ENCODE measurements around the gene TRPV3.

TRPV3 gene

GRCh38 chr17:3557768-3558583 lies at the start of gene TRPV3:
Gene TRPV3, minus strand, starts transcription at chr17:3557812. Its CDS starts 2,962 bp downstream, at chr17:3554850.
- peaks cover 9% of the 10 kb centered on the region for H3K27me3 Mint-ChIP-seq
- peak; percentile 79 for DNase-seq
- no peaks in the 10 kb centered on the region for H3K36me3 Mint-ChIP-seq (ENCODE audit: low read depth)
- peak within 1 kb of the TSS; percentile 2 for H3K27ac Mint-ChIP-seq
- peaks cover 27% of the 10 kb centered on the region for H3K4me1 Mint-ChIP-seq (ENCODE audit: low read depth)
- no peak within 1 kb of the TSS for H3K4me3 Mint-ChIP-seq
- no peaks in the 10 kb centered on the region for H3K9me3 Mint-ChIP-seq

- H3K27ac Mint-ChIP-seq: no peak overlapping the region
- DNase-seq: no peak
- no peak overlapping the region for H3K4me3 Mint-ChIP-seq
- no peaks in the 10 kb centered on the region for H3K9me3 Mint-ChIP-seq
- H3K27me3 Mint-ChIP-seq: no peaks in the 10 kb centered on the region
- H3K4me1 Mint-ChIP-seq (ENCODE audit: low read depth): no peaks in the 10 kb centered on the region
- peaks cover 18% of the 10 kb centered on the region for H3K36me3 Mint-ChIP-seq (ENCODE audit: low read depth)
These were observed 46.3 kb upstream of the TRPV3 start for GRCh38 chr17:3603870-3604259.

GRCh38 chr17:3603119-3603869 lies 45.7 kb upstream of the TRPV3 start:
- no peaks in the 10 kb centered on the region for H3K4me1 Mint-ChIP-seq (ENCODE audit: low read depth)
- no peaks in the 10 kb centered on the region for H3K27me3 Mint-ChIP-seq
- H3K36me3 Mint-ChIP-seq (ENCODE audit: low read depth): peaks cover 14% of the 10 kb centered on the region
- no peak overlapping the region for H3K4me3 Mint-ChIP-seq
- no peak for DNase-seq
- H3K27ac Mint-ChIP-seq: no peak overlapping the region
- no peaks in the 10 kb centered on the region for H3K9me3 Mint-ChIP-seq

GRCh38 chr17:3602499-3602898 lies 44.9 kb upstream of the TRPV3 start:
- H3K4me3 Mint-ChIP-seq: no peak overlapping the region
- no peaks in the 10 kb centered on the region for H3K9me3 Mint-ChIP-seq
- no peak overlapping the region for H3K27ac Mint-ChIP-seq
- DNase-seq: peak; percentile 37
- H3K36me3 Mint-ChIP-seq (ENCODE audit: low read depth): peaks cover 11% of the 10 kb centered on the region
- no peaks in the 10 kb centered on the region for H3K27me3 Mint-ChIP-seq
- no peaks in the 10 kb centered on the region for H3K4me1 Mint-ChIP-seq (ENCODE audit: low read depth)

GRCh38 chr17:3600529-3601205 lies 43.1 kb upstream of the TRPV3 start:
- no peaks in the 10 kb centered on the region for H3K27me3 Mint-ChIP-seq
- no peaks in the 10 kb centered on the region for H3K9me3 Mint-ChIP-seq
- H3K4me3 Mint-ChIP-seq: no peak overlapping the region
- no peak for DNase-seq
- H3K27ac Mint-ChIP-seq: no peak overlapping the region
- peaks cover 3% of the 10 kb centered on the region for H3K36me3 Mint-ChIP-seq (ENCODE audit: low read depth)
- no peaks in the 10 kb centered on the region for H3K4me1 Mint-ChIP-seq (ENCODE audit: low read depth)

- Mint-ChIP-seq H3K4me1 (ENCODE audit: low read depth) (no peaks in the 10 kb centered on the region), H3K4me3 (no peak overlapping the region), H3K27ac (no peak overlapping the region), H3K36me3 (ENCODE audit: low read depth) (no peaks in the 10 kb centered on the region), H3K9me3 (no peaks in the 10 kb centered on the region), H3K27me3 (no peaks in the 10 kb centered on the region)
- no peak for DNase-seq
These were observed 40.5 kb upstream of the TRPV3 start for GRCh38 chr17:3598078-3598477.

- H3K9me3 Mint-ChIP-seq: no peaks in the 10 kb centered on the region
- H3K27me3 Mint-ChIP-seq: no peaks in the 10 kb centered on the region
- no peak overlapping the region for H3K4me3 Mint-ChIP-seq
- H3K36me3 Mint-ChIP-seq (ENCODE audit: low read depth): no peaks in the 10 kb centered on the region
- no peak overlapping the region for H3K27ac Mint-ChIP-seq
- H3K4me1 Mint-ChIP-seq (ENCODE audit: low read depth): no peaks in the 10 kb centered on the region
- no peak for DNase-seq
These were observed 39.3 kb upstream of the TRPV3 start for GRCh38 chr17:3596804-3597464.

- DNase-seq: no peak
- H3K27me3 Mint-ChIP-seq: no peaks in the 10 kb centered on the region
- H3K9me3 Mint-ChIP-seq: no peaks in the 10 kb centered on the region
- H3K27ac Mint-ChIP-seq: no peak overlapping the region
- peaks cover 8% of the 10 kb centered on the region for H3K36me3 Mint-ChIP-seq (ENCODE audit: low read depth)
- H3K4me3 Mint-ChIP-seq: no peak overlapping the region
- no peaks in the 10 kb centered on the region for H3K4me1 Mint-ChIP-seq (ENCODE audit: low read depth)
These were observed 37.4 kb upstream of the TRPV3 start for GRCh38 chr17:3594976-3595375.

GRCh38 chr17:3594051-3594800 lies 36.6 kb upstream of the TRPV3 start:
- no peak overlapping the region for H3K27ac Mint-ChIP-seq
- DNase-seq: no peak

GRCh38 chr17:3593384-3593783 lies 35.8 kb upstream of the TRPV3 start:
- H3K9me3 Mint-ChIP-seq: no peaks in the 10 kb centered on the region
- no peaks in the 10 kb centered on the region for H3K27me3 Mint-ChIP-seq
- H3K27ac Mint-ChIP-seq: no peak overlapping the region
- DNase-seq: no peak
- no peak overlapping the region for H3K4me3 Mint-ChIP-seq
- H3K36me3 Mint-ChIP-seq (ENCODE audit: low read depth): peaks cover 19% of the 10 kb centered on the region
- H3K4me1 Mint-ChIP-seq (ENCODE audit: low read depth): no peaks in the 10 kb centered on the region

More at GRCh38 chr17:3594051-3594800, 36.6 kb upstream of the TRPV3 start:
- H3K4me3 Mint-ChIP-seq: no peak overlapping the region
- peaks cover 16% of the 10 kb centered on the region for H3K36me3 Mint-ChIP-seq (ENCODE audit: low read depth)
- no peaks in the 10 kb centered on the region for H3K9me3 Mint-ChIP-seq
- no peaks in the 10 kb centered on the region for H3K27me3 Mint-ChIP-seq
- no peaks in the 10 kb centered on the region for H3K4me1 Mint-ChIP-seq (ENCODE audit: low read depth)

GRCh38 chr17:3592216-3592860 lies 34.7 kb upstream of the TRPV3 start:
- Mint-ChIP-seq H3K4me3 (no peak overlapping the region), H3K4me1 (ENCODE audit: low read depth) (no peaks in the 10 kb centered on the region), H3K27ac (no peak overlapping the region), H3K9me3 (no peaks in the 10 kb centered on the region), H3K27me3 (no peaks in the 10 kb centered on the region), H3K36me3 (ENCODE audit: low read depth) (peaks cover 24% of the 10 kb centered on the region)
- no peak for DNase-seq

- Mint-ChIP-seq H3K36me3 (ENCODE audit: low read depth) (peaks cover 35% of the 10 kb centered on the region), H3K4me3 (no peak overlapping the region), H3K27ac (no peak overlapping the region), H3K9me3 (no peaks in the 10 kb centered on the region), H3K4me1 (ENCODE audit: low read depth) (no peaks in the 10 kb centered on the region), H3K27me3 (no peaks in the 10 kb centered on the region)
- no peak for DNase-seq
These were observed 33.2 kb upstream of the TRPV3 start for GRCh38 chr17:3590768-3591167.

GRCh38 chr17:3590231-3590630 lies 32.6 kb upstream of the TRPV3 start:
- Mint-ChIP-seq H3K9me3 (no peaks in the 10 kb centered on the region), H3K27me3 (no peaks in the 10 kb centered on the region), H3K36me3 (ENCODE audit: low read depth) (peaks cover 35% of the 10 kb centered on the region), H3K4me1 (ENCODE audit: low read depth) (no peaks in the 10 kb centered on the region), H3K4me3 (no peak overlapping the region), H3K27ac (no peak overlapping the region)
- no peak for DNase-seq

Data from activated T-cell treated with anti-CD3 and anti-CD28 coated beads, Interleukin-2, amount 50 U/mL, for 24 hours (primary cell).